A673 (cell line): ENCODE results near the gene DNAJC2. TPM values are rescaled to one million over a fixed set of nuclear protein-coding genes. Genes with fewer than 3 reads are reported as not detected.

ENCODE experiments used
- BruUV-seq: library from RNA; stranded (reverse); fragments of 400-500 nt; replicated peaks from 2 replicates; lab custom pipeline; 2021; lab: Mats Ljungman, UMichigan
- CTCF ChIA-PET: fragments of 300-600 bp; sonication (Branson Sonifier 250); formaldehyde crosslinking; loops from one replicate; lab custom pipeline; 2022; ENCODE audit warnings: antibody characterized with exemption; lab: Charles Lee
- POLR2A ChIA-PET: fragments of 300-600 bp; sonication (Branson Sonifier 250); formaldehyde crosslinking; loops from one replicate; lab custom pipeline; 2022; ENCODE audit warnings: antibody characterized with exemption; ENCODE audit not compliant: low non-redundant PET; lab: Charles Lee
- DNase-seq: peaks from one replicate; pipeline ENCODE4 v3.0.0-alpha.2; 2015; ENCODE audit warnings: low spot score
- H3K27ac ChIP-seq: fragments of 200-600 bp; sonication (generic); 2 replicates; pipeline ENCODE4 v1.5.1; 2016; ENCODE audit warnings: mixed run types, low read depth, mild to moderate bottlenecking, mixed read lengths, antibody characterized with exemption, low read length; ENCODE audit not compliant: poor library complexity, severe bottlenecking
- H3K27me3 ChIP-seq: fragments of 200-600 bp; sonication (generic); replicated peaks from 2 replicates; pipeline ENCODE4 v1.6.1; 2017; ENCODE audit warnings: mixed run types, low read depth, mild to moderate bottlenecking, mixed read lengths, antibody characterized with exemption, low read length; ENCODE audit not compliant: insufficient read depth, poor library complexity
- H3K36me3 ChIP-seq: fragments of 200-600 bp; sonication (generic); 2 replicates; pipeline ENCODE4 v1.6.1; 2016; ENCODE audit warnings: mixed run types, mild to moderate bottlenecking, mixed read lengths, antibody characterized with exemption, low read length; ENCODE audit not compliant: insufficient read depth, poor library complexity, severe bottlenecking
- H3K4me1 ChIP-seq: fragments of 200-600 bp; sonication (generic); 2 replicates; pipeline ENCODE4 v1.6.1; 2017; ENCODE audit warnings: mixed run types, mild to moderate bottlenecking, mixed read lengths, antibody characterized with exemption, low read length; ENCODE audit not compliant: insufficient read depth, poor library complexity, severe bottlenecking
- H3K4me3 ChIP-seq: fragments of 200-600 bp; sonication (generic); 2 replicates; pipeline ENCODE4 v1.5.1; 2016; ENCODE audit warnings: low read depth, mixed run types, mild to moderate bottlenecking, mixed read lengths, low read length; ENCODE audit not compliant: poor library complexity, severe bottlenecking
- H3K9me3 ChIP-seq: fragments of 200-600 bp; sonication (generic); 2 replicates; pipeline ENCODE4 v1.6.1; 2016; ENCODE audit warnings: mixed run types, low read depth, mild to moderate bottlenecking, mixed read lengths, antibody characterized with exemption, low read length; ENCODE audit not compliant: poor library complexity, severe bottlenecking
- CTCF ChIP-seq: fragments of 300-800, 200-600 bp; sonication (generic); conservative IDR thresholded peaks from 2 replicates; pipeline ENCODE4 v1.5.1; 2017; ENCODE audit warnings: low read depth, mild to moderate bottlenecking, antibody characterized with exemption, low read length, moderate library complexity, mixed read lengths
- EZH2 ChIP-seq: fragments of 200-600 bp; sonication (generic); IDR thresholded peaks from 2 replicates; pipeline ENCODE4 v1.6.1; 2017; ENCODE audit warnings: borderline replicate concordance, low read depth, mild to moderate bottlenecking, mixed read lengths, antibody characterized with exemption, low read length; ENCODE audit not compliant: poor library complexity, severe bottlenecking
- intact Hi-C: fragments of 100-400 bp; cut with micrococcal nuclease; formaldehyde crosslinking; loops from one replicate; pipeline ENCODE4 v1.10.0; 2022; ENCODE audit not compliant: unreplicated experiment
- total RNA-seq: library from RNA; stranded (reverse); gene quantifications from 2 replicates; pipeline ENCODE4 v1.2.3, GENCODE V29; 2021

The DNAJC2 gene
- total RNA-seq, 1 experiment from 2014 or later: 76.8 TPM

- Histone ChIP-seq H3K27me3 (peaks cover 12% of the 10 kb centered on the region), H3K36me3 (no peaks in the 10 kb centered on the region), H3K27ac (no peak overlapping the region), H3K4me3 (no peak overlapping the region), H3K9me3 (no peaks in the 10 kb centered on the region), H3K4me1 (no peaks in the 10 kb centered on the region)
- BruUV-seq: no TSS peak
- ChIA-PET CTCF (no interaction called here), POLR2A (no interaction called here)
- intact Hi-C loops: no loop called here
- DNase-seq: no peak
- no peak for TF ChIP-seq CTCF
- no peak for TF ChIP-seq EZH2
Measured at GRCh38 chr7:103382032-103382402, 37.5 kb upstream of the DNAJC2 start.

DNA sequence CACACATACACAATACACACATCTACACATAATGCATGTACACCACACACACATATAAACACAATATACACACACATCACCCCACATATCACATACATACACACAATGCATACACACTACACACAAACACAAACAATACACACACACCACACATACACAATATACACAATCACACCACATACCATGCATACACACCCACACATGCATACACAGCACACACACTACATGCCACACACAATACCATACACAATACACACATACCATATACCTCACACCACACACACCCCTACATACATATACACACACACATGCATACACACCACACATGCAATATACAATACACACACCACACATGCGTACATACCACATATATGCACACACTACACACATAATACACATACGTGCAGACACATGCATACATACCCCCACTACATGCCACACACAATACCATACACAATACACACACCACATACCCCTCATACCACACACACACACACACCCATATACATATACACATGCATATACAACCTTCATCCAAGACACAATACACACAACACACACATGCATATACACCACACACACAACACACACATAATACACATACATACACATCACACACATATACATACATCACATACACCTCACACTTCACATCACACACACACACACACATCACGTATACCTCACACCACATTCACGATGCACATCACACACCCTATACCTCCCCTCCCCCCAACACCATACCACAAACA lies 36.9 kb upstream of the DNAJC2 start:
- TF ChIP-seq CTCF: no peak
- no peak for TF ChIP-seq EZH2
- BruUV-seq: no TSS peak
- Histone ChIP-seq H3K27me3 (peaks cover 12% of the 10 kb centered on the region), H3K4me1 (no peaks in the 10 kb centered on the region), H3K4me3 (no peak overlapping the region), H3K36me3 (no peaks in the 10 kb centered on the region), H3K27ac (no peak overlapping the region), H3K9me3 (no peaks in the 10 kb centered on the region)
- intact Hi-C loops: no loop called here
- ChIA-PET CTCF (no interaction called here), POLR2A (no interaction called here)
- no peak for DNase-seq

DNA sequence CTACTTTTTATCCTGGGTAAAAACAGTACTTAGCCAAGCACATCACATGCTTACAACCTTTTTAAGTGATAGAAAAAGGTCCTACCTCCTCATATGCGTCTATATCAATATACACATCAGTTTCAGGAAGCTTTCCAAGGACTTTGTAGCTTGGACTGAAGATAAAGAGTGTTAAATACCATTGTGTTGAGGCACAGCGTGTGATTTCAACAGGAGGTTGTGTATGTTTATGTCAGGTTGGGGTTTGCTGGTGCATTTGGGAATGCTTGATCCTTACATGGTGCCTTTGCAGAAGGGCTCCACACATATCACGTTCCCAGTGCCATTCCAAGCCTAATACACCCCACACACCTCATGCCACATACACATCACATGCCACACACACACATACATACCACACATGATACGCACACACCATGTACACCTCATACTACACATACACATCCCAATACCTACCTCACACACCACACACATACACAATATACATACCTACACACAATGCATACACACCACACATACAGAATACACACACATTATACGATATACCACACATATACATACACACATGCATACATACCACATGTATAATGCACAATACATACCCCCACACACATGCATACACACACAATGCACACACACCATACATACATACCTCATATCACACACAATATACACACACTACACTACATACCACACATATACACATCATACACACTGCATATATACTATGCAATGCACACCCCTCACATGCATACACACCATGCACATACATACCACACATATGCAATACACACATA lies 36.0 kb upstream of the DNAJC2 start:
- no peak for TF ChIP-seq EZH2
- TF ChIP-seq CTCF: no peak
- no TSS peak for BruUV-seq
- no peak for DNase-seq
- Histone ChIP-seq H3K4me3 (no peak overlapping the region), H3K27ac (no peak overlapping the region), H3K27me3 (peaks cover 12% of the 10 kb centered on the region), H3K4me1 (no peaks in the 10 kb centered on the region), H3K9me3 (no peaks in the 10 kb centered on the region), H3K36me3 (no peaks in the 10 kb centered on the region)
- intact Hi-C loops: no loop called here
- POLR2A ChIA-PET: no interaction called here
- CTCF ChIA-PET: interaction anchor here (0.5 kb wide), 1 partner anchor 66 kb away, joined by 3 read pairs; no protein-coding TSS in a partner anchor
